Ovary (tissue), 9 donors: ENCODE measurements around the gene GNG7. TPM values are rescaled to one million over a fixed set of nuclear protein-coding genes. Genes with fewer than 3 reads are reported as not detected.
"Not testable (repeated sequence)": the region's sequence is repeated elsewhere in the genome, so short reads cannot be mapped to it uniquely, and the experiment has no call there.

Experiments used
- DNase-seq, 5 donors: peaks; one replicate each; pipeline ENCODE4 v3.0.0-alpha.2; 2019 to 2020
- H3K27ac ChIP-seq, 2 donors: fragments of 200-600 bp; one replicate each; pipeline versions ENCODE4 v1.5.1 to v1.8.0; 2019 to 2022
- H3K27me3 ChIP-seq: fragments of 200-600 bp; one replicate; pipeline ENCODE4 v1.8.0; 2022
- H3K36me3 ChIP-seq: fragments of 200-600 bp; sonication (generic); one replicate; pipeline ENCODE4 v1.5.1; 2019
- H3K4me1 ChIP-seq: one replicate; pipeline ENCODE4 v1.8.1; 2013; ENCODE audit warnings: mild to moderate bottlenecking, moderate library complexity; ENCODE audit not compliant: insufficient read depth
- H3K4me3 ChIP-seq: fragments of 200-600 bp; sonication (generic); one replicate; pipeline ENCODE4 v1.5.1; 2017
- H3K9me3 ChIP-seq, 2 donors: fragments of 200-600 bp in 1 of 2; sonication (generic) in 1 of 2; one replicate each; pipeline versions ENCODE4 v1.5.1 to v1.8.1; 2013 to 2019; ENCODE audit warnings: mild to moderate bottlenecking in 1 of 2, moderate library complexity in 1 of 2
- CTCF ChIP-seq, 3 donors: fragments of 450-650 bp in 2 of 3; fragments of 200-600 bp in 1 of 3; IDR thresholded peaks; one replicate each; pipeline versions ENCODE4 v1.5.1 to v1.8.0; 2016 to 2022; ENCODE audit warnings: antibody characterized with exemption in 3 of 3, mild to moderate bottlenecking in 1 of 3
- EP300 ChIP-seq: sonication (generic); formaldehyde crosslinking; IDR thresholded peaks from one replicate; pipeline ENCODE4 v1.6.1; 2017; ENCODE audit warnings: antibody characterized with exemption
- POLR2A ChIP-seq: fragments of 450-650 bp; IDR thresholded peaks from one replicate; pipeline ENCODE4 v1.6.1; 2017; ENCODE audit warnings: antibody characterized with exemption, mild to moderate bottlenecking, moderate library complexity
- WGBS, 3 donors: extraction: QIAGEN DNeasy Blood & Tissue Kit in 1 of 3; methylation state at CpG; one replicate each; pipeline versions ENCODE4 v1.1.5 to v1.1.7; 2013 to 2017; 5-methylcytosine and 5-hydroxymethylcytosine counted together
- intact Hi-C, 4 donors: fragments of 100-400 bp; cut with DNase I; formaldehyde crosslinking; loops; one replicate each; pipeline versions ENCODE4 v1.11.0 to v1.15.1; 2022 to 2023
- polyA plus RNA-seq, 2 donors: library from polyadenylated mRNA; stranded (reverse); fragments of 200-250 nt in 1 of 2; fragments of 350-450 nt in 1 of 2; fragmentation: Illumina TruSeq in 1 of 2; extraction: RNeasy Lipid Tissue Mini Kit (QIAGEN cat#74804) in 1 of 2; gene quantifications; one replicate each; pipeline ENCODE4 v1.2.3, GENCODE V29; 2013 to 2014
- total RNA-seq, 7 donors: library from RNA; depleted of rRNA in 2 of 7; stranded (reverse); fragments of >200 nt in 2 of 7; fragmentation: NEBNext Ultra II Directional in 3 of 7; extraction: Animal tissue kit (Norgen Biotek cat#: 25700) in 3 of 7; gene quantifications; one replicate each; pipeline versions ENCODE4 v1.1.0 to v1.2.4, GENCODE V29; 2016 to 2023
- donor health status: DM: no; HTN: no; CAD: no; lungs with moderate emphysema.
- donor health status: DM: no; HTN: no; CAD: no.
- donor health status: Bipolar disorder and iron deficiency.
- donor health status: DM: yes; HTN: yes; CAD: no.
- donor health status: DM: no; HTN: no; CAD: no.
- donor health status: DM: yes; HTN: yes; CAD: no.

The GNG7 gene
- total and polyA plus RNA-seq, 9 donors = 4.1 to 36.3 (median 15.1) TPM

GRCh38 chr19:2469102-2469914 is 233.2 kb downstream of the GNG7 start:
- Histone ChIP-seq H3K36me3 (no peaks in the 10 kb centered on the region), H3K4me1 (no peaks in the 10 kb centered on the region), H3K27ac (no peak overlapping the region), H3K9me3 (no peaks in the 10 kb centered on the region), H3K4me3 (no peak overlapping the region), H3K27me3 (no peaks in the 10 kb centered on the region)
- TF ChIP-seq EP300 (no peak), CTCF (IDR thresholded peaks at IDR 0.05) (no peak), POLR2A (no peak)
- no peak for DNase-seq
- WGBS, 3 donors = 57 to 64% (median 61%) methylated on average over 23 of the region's 23 CpGs
- intact Hi-C loops = no loop called here

- intact Hi-C loops = no loop called here
- Histone ChIP-seq H3K9me3 (no peaks in the 10 kb centered on the region), H3K4me1 (no peaks in the 10 kb centered on the region), H3K4me3 (no peak overlapping the region), H3K36me3 (no peaks in the 10 kb centered on the region), H3K27ac (no peak overlapping the region), H3K27me3 (no peaks in the 10 kb centered on the region)
- 73 to 75% (median 73%) methylated on average over 12 of the region's 12 CpGs for WGBS, 3 donors
- TF ChIP-seq EP300 (no peak), POLR2A (no peak), CTCF (IDR thresholded peaks at IDR 0.05) (no peak)
- DNase-seq = no peak
Measured at GRCh38 chr19:2468596-2468995, 233.9 kb downstream of the GNG7 start.

- intact Hi-C loops = no loop called here
- H3K36me3 ChIP-seq = no peaks in the 10 kb centered on the region
- no peaks in the 10 kb centered on the region for H3K27me3 ChIP-seq
- peaks cover 2% of the 10 kb centered on the region for H3K4me1 ChIP-seq
- no peaks in the 10 kb centered on the region for H3K9me3 ChIP-seq
- H3K27ac ChIP-seq = no peak overlapping the region
- WGBS, 3 donors = 68 to 75% (median 68%) methylated on average over 5 of the region's 5 CpGs
- no peak for TF ChIP-seq EP300
- TF ChIP-seq POLR2A = no peak
- no peak for DNase-seq
- H3K4me3 ChIP-seq = no peak overlapping the region
Measured at GRCh38 chr19:2464389-2464788, 238.1 kb downstream of the GNG7 start.

GRCh38 chr19:2463694-2464093 is 238.8 kb downstream of the GNG7 start:
- H3K27me3 ChIP-seq, intact Hi-C loops, H3K36me3 ChIP-seq, H3K9me3 ChIP-seq, H3K27ac ChIP-seq, H3K4me3 ChIP-seq, DNase-seq, H3K4me1 ChIP-seq: not testable (repeated sequence)
- 94 to 97% (median 96%) methylated on average over 5 of the region's 5 CpGs for WGBS, 3 donors

- DNase-seq = peak; percentile 90 to 94 (median 92)
- Histone ChIP-seq H3K4me1 (peaks cover 2% of the 10 kb centered on the region), H3K27ac (no peak overlapping the region), H3K27me3 (no peaks in the 10 kb centered on the region), H3K4me3 (peak overlapping the region; percentile 32), H3K36me3 (no peaks in the 10 kb centered on the region), H3K9me3 (no peaks in the 10 kb centered on the region)
- intact Hi-C loops = no loop called here
- TF ChIP-seq POLR2A = peak; percentile 50
- no peak for TF ChIP-seq EP300
- peak in 1 of 3 donors; percentile 19 for TF ChIP-seq CTCF (IDR thresholded peaks at IDR 0.05)
- WGBS, 3 donors = 3 to 6% (median 4%) methylated on average over 44 to 46 of the region's 46 CpGs
Measured at GRCh38 chr19:2462635-2463421, 239.7 kb downstream of the GNG7 start.
